A673 (cell line): ENCODE measurements around the gene HYI. TPM values are rescaled to one million over a fixed set of nuclear protein-coding genes. Genes with fewer than 3 reads are reported as not detected.

Experiments
- BruUV-seq: library from RNA; stranded (reverse); fragments of 400-500 nt; replicated peaks from 2 replicates; lab custom pipeline; 2021; lab: Mats Ljungman, UMichigan
- CTCF ChIA-PET: fragments of 300-600 bp; sonication (Branson Sonifier 250); formaldehyde crosslinking; loops from one replicate; lab custom pipeline; 2022; ENCODE audit warnings: antibody characterized with exemption; lab: Charles Lee
- POLR2A ChIA-PET: fragments of 300-600 bp; sonication (Branson Sonifier 250); formaldehyde crosslinking; loops from one replicate; lab custom pipeline; 2022; ENCODE audit warnings: antibody characterized with exemption; ENCODE audit not compliant: low non-redundant PET; lab: Charles Lee
- DNase-seq: peaks from one replicate; pipeline ENCODE4 v3.0.0-alpha.2; 2015; ENCODE audit warnings: low spot score
- H3K27ac ChIP-seq: fragments of 200-600 bp; sonication (generic); 2 replicates; pipeline ENCODE4 v1.5.1; 2016; ENCODE audit warnings: mixed run types, low read depth, mild to moderate bottlenecking, mixed read lengths, antibody characterized with exemption, low read length; ENCODE audit not compliant: poor library complexity, severe bottlenecking
- H3K27me3 ChIP-seq: fragments of 200-600 bp; sonication (generic); replicated peaks from 2 replicates; pipeline ENCODE4 v1.6.1; 2017; ENCODE audit warnings: mixed run types, low read depth, mild to moderate bottlenecking, mixed read lengths, antibody characterized with exemption, low read length; ENCODE audit not compliant: insufficient read depth, poor library complexity
- H3K36me3 ChIP-seq: fragments of 200-600 bp; sonication (generic); 2 replicates; pipeline ENCODE4 v1.6.1; 2016; ENCODE audit warnings: mixed run types, mild to moderate bottlenecking, mixed read lengths, antibody characterized with exemption, low read length; ENCODE audit not compliant: insufficient read depth, poor library complexity, severe bottlenecking
- H3K4me1 ChIP-seq: fragments of 200-600 bp; sonication (generic); 2 replicates; pipeline ENCODE4 v1.6.1; 2017; ENCODE audit warnings: mixed run types, mild to moderate bottlenecking, mixed read lengths, antibody characterized with exemption, low read length; ENCODE audit not compliant: insufficient read depth, poor library complexity, severe bottlenecking
- H3K4me3 ChIP-seq: fragments of 200-600 bp; sonication (generic); 2 replicates; pipeline ENCODE4 v1.5.1; 2016; ENCODE audit warnings: low read depth, mixed run types, mild to moderate bottlenecking, mixed read lengths, low read length; ENCODE audit not compliant: poor library complexity, severe bottlenecking
- H3K9me3 ChIP-seq: fragments of 200-600 bp; sonication (generic); 2 replicates; pipeline ENCODE4 v1.6.1; 2016; ENCODE audit warnings: mixed run types, low read depth, mild to moderate bottlenecking, mixed read lengths, antibody characterized with exemption, low read length; ENCODE audit not compliant: poor library complexity, severe bottlenecking
- CTCF ChIP-seq: fragments of 300-800, 200-600 bp; sonication (generic); conservative IDR thresholded peaks from 2 replicates; pipeline ENCODE4 v1.5.1; 2017; ENCODE audit warnings: low read depth, mild to moderate bottlenecking, antibody characterized with exemption, low read length, moderate library complexity, mixed read lengths
- EZH2 ChIP-seq: fragments of 200-600 bp; sonication (generic); IDR thresholded peaks from 2 replicates; pipeline ENCODE4 v1.6.1; 2017; ENCODE audit warnings: borderline replicate concordance, low read depth, mild to moderate bottlenecking, mixed read lengths, antibody characterized with exemption, low read length; ENCODE audit not compliant: poor library complexity, severe bottlenecking
- intact Hi-C: fragments of 100-400 bp; cut with micrococcal nuclease; formaldehyde crosslinking; loops from one replicate; pipeline ENCODE4 v1.10.0; 2022; ENCODE audit not compliant: unreplicated experiment
- microRNA-seq: library from miRNA; unstranded; fragments of <30 nt; microRNA quantifications from one replicate; pipeline ENCODE4 v1.2.0, GENCODE V29; 2021
- total RNA-seq: library from RNA; stranded (reverse); gene quantifications from 2 replicates; pipeline ENCODE4 v1.2.3, GENCODE V29; 2021

The HYI gene
- total RNA-seq, 1 experiment from 2014 or later = 14.8 TPM

GRCh38 chr1:43402089-43402865, 51.5 kb downstream of the HYI start:
- Histone ChIP-seq H3K27me3 (no peaks in the 10 kb centered on the region), H3K4me3 (no peak overlapping the region), H3K27ac (no peak overlapping the region), H3K9me3 (no peaks in the 10 kb centered on the region), H3K36me3 (peaks cover 8% of the 10 kb centered on the region), H3K4me1 (no peaks in the 10 kb centered on the region)
- DNase-seq = no peak
- TF ChIP-seq CTCF = no peak
- TF ChIP-seq EZH2 = no peak
- BruUV-seq = no TSS peak
- POLR2A ChIA-PET = no interaction called here
- CTCF ChIA-PET = no interaction called here
- intact Hi-C loops = no loop called here

Small RNAs within 50 kb of the gene (microRNA-seq; reads per million reads assigned to microRNA genes)
- gene MIR6735 = 1.6 reads per million

Other genes with a start within 250 kb of the HYI start
- not detected in 2 replicates for gene TMEM125, start 183.9 kb downstream of the HYI start, total RNA-seq
- gene C1orf210, start 168.3 kb downstream of the HYI start, total RNA-seq = not detected in 2 replicates
- gene TIE1, start 152.9 kb downstream of the HYI start, total RNA-seq = not detected in 2 replicates
- not detected in 2 replicates for gene MPL, start 116.1 kb downstream of the HYI start, total RNA-seq
- gene CDC20, start 95.0 kb downstream of the HYI start, total RNA-seq = 296 and 309 TPM in 2 replicates
- 47.4 and 53.7 TPM in 2 replicates for gene ELOVL1, start 85.9 kb downstream of the HYI start, total RNA-seq
- gene MED8, start 64.1 kb downstream of the HYI start, total RNA-seq = 36.7 TPM in 2 replicates
- 27.9 and 34.6 TPM in 2 replicates for gene SZT2, start 64.0 kb downstream of the HYI start, total RNA-seq
- gene PTPRF, start 77.0 kb upstream of the HYI start, total RNA-seq = 110 and 118 TPM in 2 replicates
- gene KDM4A, start 196.2 kb upstream of the HYI start, total RNA-seq = 64.5 and 68.7 TPM in 2 replicates